GM18526 (cell line): ENCODE data around the gene KCTD17.

Source experiments
- POLR2A ChIP-seq: IDR thresholded peaks from 3 replicates; pipeline ENCODE4 v1.6.1; 2011; ENCODE audit not compliant: insufficient read length; ENCODE audit errors: extremely low read depth

KCTD17 gene

DNA sequence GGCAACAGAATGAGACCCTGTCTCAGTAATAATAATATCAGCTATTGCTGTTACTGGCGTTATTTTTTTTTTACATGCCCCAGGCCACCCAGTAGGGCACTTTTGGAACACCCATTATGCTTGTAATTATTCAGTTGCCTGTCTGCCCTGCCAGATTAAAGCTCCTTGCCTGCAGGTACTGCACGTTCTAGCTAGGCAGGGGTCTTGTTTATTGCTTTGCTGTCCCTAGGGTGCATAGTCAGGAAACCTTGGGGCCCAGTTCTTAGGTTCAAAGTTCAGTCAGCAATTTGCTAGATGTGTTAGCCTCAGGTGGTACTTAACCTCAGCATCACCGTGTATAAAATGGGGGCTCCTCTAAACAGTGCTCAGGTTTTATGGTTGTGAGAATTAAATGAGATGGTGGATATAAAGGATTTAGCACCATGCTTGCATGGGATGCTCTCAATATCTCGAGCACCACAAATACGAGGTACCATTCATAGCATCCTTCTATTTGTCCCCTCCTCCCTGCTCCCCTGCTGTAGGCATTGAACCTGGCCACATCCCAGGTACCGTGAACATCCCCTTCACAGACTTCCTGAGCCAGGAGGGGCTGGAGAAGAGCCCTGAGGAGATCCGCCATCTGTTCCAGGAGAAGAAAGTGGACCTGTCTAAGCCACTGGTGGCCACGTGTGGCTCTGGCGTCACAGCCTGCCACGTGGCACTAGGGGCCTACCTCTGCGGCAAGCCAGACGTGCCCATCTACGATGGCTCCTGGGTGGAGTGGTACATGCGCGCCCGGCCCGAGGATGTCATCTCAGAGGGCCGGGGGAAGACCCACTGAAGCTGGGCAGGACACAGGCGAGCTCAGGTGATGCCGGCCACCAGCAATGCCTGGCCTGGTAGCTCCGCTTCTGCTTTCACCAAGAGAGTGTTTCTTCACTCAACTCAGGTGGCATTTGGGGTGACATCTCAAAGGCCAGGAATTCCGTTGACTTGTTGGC is 22.6 kb upstream of the KCTD17 start:
- no peak for TF ChIP-seq POLR2A

DNA sequence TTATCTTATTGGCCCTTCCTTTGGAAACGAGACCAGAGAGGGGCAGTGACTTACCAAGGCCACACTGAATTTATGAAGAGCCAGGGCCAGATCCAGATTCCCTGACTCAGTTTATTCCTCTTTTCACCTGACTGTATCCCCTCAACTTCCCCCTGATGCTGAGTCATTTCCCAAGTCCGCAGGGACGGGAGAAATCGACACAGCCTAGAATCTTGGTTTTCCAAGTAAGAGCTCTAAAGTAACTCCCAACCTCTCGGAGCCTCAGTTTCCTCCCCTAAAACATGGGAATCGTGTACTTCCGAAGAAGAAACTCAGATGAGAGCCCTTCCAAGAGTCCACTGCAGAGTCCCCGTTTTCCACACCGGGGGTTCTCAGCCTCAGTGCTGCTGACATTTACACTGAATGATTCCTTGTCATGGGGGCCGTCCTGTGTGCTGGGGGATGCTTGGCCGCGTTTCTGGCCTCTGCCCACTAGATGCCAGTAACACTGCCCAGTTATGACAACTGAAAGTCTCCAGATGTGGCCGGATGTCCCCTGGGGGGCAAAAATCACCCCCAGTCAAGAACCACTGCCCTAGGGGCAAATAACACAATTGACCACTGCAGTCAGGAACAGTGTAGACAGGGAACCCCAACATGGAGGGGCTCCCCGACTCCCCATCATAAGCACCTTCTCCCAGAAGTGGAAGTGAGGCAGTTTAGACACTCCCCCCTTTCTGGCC is 20.8 kb upstream of the KCTD17 start:
- TF ChIP-seq POLR2A = no peak

DNA sequence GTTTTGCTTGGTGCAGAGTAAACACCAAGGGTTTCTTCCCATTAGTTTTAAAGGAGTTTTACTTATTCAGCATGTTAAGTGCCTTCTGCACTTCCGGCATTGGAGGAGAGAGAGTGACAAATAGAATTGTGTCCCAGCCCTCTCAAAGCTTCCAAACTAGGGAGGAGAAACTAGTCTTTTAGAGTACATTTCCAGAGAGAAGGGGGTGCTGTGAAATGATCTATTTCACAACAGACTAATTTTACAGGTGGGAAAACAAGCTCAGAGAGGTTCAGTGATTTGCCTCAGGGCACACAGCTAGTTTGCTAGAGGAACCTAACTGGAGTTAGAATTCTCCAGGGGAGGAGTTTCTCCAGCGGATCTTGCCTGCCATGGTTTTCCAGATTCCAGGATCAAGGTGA is 19.4 kb upstream of the KCTD17 start:
- no peak for TF ChIP-seq POLR2A

DNA sequence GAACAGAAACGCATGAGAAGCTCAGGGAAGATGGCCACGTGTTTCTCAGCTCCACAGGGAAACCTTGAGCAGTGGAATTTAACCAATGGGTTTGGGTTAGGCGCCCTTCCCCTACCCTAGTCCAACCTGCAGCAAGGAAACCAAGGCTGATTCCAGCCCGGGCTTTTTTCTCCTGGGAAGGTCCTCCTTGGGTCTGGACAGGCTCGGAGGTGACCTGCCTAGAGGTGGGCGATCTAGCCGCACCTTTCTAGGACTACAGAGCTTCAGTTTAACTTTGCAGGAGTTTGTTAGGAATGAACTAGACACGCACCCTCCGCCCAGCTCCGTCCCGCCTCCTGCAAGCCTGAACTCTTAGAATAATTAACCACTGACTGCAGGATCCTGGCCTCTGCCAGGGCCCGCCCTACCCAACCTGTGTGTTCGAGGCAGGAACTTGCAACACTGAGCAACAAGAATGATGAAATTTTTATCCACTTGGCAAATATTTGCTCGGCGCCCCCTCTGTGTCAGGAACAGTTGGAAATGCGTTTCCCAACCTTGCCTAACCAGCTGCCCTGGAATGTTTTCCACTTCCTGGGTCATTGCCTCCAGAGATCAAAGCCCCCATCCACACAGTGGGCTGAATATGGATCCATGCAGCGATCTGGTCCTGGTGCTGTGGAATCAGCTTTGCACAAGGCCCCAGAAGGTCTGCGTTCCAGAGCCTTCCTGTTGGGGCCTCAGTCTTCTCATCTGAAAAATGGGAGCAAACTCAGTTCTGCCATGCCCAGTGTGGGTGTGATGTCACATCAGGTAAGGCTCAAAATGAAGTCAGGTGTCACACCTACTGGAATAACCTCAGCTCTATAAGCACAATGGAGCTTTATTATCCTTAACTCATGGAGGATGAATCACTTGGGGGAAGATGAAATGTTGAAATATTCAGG is 18.7 kb upstream of the KCTD17 start:
- TF ChIP-seq POLR2A = no peak

DNA sequence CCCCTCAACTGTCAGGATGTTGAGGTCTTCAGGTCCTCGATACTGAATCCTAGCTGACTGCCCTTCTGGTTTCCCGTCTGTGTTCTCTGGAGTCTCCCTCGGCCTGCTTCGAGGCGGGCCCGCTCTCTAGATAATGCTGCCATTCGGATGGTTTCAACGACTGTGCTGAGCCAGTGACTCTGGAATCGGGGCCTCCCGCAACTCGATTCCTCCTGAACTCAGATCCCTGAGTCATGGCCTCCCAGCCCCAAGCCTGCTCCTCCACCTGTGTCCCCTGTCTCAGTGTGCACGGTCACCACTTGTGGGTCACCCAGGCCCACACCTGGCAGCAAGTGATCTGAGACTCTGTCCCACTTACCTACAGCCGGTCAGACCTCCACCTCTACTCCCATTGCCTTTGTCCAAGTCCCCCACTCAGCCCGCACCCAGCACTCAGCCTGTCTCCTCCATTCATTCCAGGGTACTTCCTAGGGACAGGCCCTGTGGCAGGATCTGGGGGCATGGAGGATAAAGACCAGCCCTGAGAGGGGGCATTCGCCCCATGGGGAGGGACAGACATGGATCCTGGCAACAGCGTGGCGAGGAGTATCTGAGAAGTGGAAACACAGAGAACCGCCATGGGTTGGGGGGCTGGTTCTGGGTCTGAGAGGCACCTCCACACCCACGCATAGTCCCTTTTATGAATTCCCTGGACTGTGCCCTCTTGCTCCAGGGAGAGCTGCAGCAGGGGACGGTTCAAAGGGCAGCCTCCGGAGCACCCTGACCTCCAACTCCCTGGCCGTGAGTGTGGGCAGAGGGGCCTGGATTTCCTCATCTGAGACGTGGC is 17.7 kb upstream of the KCTD17 start:
- TF ChIP-seq POLR2A = no peak

DNA sequence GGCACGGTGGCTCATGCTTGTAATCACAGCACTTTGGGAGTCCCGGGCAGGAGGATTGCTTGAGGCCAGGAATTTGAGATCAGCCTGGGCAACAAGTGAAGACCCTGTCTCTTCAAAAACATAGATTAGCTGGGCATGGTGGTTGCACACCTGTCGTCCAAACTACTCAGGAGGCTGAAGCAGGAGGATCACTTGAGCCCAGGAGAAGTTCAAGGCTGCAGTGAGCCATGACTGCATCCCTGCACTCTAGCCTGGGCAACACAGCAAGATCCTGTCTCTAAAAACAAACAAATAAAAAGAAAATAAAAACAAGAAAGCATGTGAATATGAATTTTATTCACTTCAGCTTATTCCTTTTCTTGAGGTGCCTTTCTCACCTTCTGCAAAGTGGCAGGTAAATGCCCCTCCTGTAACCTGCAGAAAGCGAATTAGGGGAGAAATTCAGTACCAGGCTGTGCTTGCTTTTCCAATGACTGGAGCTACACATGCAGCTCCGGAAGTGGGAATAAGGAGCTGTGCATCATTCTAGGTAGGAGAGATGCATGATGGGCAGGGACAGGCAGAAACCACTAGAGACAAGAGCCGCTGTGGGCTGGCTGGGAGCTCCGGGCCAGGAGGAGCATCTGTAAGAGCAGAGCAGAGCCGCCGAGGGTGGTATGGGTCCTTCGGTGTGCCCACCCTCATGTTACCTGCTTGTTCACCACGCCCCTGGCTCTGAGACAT is 14.7 kb upstream of the KCTD17 start:
- no peak for TF ChIP-seq POLR2A

DNA sequence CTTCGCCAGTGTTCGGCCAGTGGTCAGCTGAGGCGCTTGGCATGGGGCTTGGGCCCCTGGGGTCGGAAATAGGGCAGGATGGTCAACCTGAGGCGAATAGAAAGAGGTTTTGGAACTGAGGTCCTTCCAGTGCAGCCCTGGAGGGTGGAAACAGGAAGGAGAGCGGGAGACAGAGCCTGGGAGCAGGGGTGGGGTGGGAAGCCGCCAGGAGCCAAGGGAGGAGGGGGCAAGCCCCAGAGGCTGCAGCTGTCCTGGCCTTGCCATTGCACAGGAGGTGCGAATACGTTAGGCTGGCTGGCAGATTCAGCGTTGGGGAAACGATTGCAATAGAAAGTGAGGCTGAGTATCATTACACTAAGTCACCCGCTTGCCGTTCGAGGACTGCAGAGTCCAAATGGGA is 13.9 kb upstream of the KCTD17 start:
- TF ChIP-seq POLR2A = no peak

DNA sequence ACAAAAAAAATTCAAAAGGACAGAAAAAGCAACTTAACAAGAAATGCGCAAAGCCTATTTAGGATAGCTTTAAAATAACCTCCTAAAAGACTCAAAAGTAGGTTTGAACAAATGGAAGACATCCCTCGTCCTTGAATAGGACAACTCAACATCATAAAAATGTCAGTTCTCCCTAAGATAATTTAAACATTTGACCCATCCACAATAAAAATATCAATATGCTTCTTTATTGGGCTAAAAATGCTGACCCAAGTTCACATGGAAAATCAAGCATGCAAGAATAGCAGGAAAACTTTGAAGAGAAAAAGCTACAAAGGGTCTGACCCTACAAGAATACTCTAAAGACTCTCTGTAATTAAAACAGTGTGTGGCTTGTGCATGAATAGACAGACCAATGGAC is 12.1 kb upstream of the KCTD17 start:
- no peak for TF ChIP-seq POLR2A

DNA sequence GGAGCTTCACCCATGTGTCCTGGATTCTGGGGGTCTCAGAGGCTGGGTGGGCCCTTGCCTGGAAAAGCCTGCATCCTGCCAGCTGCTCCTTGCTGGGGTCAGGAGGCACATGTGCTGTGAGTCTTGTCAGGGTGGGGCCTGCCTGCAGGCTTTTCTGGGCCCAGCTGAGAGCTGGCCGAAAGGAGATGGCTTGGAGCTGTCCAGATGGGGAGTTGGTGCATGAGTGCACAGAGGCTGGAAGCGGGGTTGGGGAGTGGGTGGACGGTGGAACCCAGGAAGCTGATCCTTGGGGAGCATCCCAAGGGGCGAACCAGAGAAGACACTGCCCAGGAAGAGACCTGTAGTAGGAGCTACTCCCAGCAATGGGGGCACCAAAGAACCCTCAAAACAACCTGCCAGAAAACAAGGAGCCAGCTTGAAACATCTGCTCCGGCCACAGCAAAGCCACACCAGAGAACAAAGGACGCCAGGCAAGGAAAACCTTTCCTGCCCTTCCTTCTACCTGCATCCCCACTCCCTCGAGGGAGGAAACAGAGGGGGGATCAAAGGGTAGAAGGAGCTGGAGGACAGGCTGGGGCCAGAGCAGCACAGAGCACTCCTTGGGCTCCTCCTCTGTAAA is 8.2 kb upstream of the KCTD17 start:
- no peak for TF ChIP-seq POLR2A

DNA sequence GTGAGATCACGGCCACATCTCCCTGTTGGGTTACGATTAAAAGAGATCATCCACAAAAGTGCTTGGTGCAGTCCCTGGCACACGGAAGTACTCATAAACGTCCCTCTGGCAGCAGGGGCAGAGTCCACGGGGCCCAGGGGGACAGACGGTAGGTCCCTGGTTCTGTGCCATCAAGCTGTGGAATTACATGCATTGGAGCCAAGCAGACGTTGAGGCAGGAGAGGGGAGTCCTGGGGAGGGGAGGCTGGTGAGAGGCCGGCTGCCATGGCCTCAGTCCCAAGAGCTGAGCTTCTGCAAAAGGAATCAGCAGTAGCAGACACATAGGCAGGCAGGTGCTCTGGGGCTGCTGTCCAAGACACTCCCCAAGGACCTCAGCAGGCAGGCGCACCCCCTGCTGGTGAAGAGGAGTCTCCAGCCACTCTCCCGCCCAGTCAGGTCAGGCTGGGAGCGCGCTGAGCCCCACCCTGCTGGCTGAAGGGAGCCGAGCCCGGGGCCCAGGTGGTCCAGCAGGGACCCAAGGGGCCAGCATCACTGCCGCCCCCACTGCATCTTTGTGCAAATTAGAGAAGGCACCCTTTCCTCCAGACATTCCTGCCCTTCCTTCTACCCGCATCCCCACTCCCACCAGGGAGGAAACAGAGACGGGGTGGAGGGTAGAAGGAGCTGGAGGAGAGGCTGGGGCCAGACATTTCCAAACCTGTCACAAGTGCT is 7.6 kb upstream of the KCTD17 start:
- no peak for TF ChIP-seq POLR2A

DNA sequence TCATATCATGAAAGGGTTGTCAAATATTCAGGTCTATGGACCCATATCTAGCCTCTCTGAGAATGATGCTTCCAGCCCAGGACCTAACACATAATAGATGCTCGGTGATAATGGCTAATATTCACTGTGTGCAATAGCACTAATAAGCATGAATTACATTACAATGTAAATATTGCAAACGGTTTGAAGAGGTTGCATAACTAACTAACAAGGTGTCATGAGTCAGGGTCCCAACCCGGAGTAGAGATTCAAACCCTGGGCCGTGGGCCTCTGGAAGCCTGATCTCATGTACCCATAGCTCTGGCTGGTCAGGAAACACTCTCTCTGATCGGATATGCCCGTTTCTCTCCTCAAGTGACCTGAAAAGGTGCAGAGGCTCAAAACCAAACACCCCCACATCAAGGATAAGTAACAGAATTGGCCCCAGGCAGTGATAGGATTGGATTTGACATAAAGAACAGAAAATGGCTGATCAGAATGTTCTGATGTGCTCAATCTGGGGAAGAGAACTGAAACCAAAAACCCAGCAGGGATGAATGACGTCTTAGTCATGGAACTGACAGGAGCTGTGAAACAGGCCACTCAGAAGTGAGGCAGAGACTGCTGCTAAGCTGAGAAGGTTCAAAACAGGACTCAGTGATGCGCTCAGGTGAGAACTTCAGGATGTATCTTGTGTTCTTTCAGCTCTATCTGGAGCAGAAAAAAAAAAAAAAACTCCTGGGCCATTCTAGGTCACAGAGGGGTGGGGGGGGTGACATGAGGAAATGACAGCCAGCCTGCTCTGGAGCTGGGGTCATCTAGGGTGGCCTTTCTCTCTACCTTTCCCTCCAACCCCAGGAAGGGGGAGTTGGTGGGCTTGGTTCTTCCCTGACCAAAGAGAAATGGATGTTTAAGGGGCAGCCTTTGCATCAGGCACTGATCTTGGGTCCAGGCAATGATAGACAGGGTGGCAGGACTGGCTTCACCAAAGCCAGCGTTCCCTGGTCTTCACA is 6.6 kb upstream of the KCTD17 start:
- TF ChIP-seq POLR2A = no peak

DNA sequence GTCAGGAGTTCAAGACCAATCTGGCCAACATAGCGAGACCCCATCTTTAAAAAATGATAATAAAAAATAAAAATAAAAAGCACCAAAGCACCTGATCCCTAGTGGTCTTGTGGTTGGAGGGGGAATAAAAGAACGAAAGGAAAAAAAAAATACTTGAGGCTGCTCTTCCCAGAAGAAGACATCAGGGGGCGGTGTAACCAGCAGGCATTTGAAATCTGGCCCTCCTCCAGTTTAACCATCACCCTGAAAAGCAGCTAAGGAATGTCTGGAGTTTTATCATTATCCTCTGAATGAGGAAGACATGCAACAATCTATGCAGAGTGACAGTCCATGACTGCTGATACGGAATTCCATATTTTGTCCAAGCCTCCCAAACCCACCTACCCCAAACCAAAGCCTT is 5.6 kb upstream of the KCTD17 start:
- TF ChIP-seq POLR2A = no peak

DNA sequence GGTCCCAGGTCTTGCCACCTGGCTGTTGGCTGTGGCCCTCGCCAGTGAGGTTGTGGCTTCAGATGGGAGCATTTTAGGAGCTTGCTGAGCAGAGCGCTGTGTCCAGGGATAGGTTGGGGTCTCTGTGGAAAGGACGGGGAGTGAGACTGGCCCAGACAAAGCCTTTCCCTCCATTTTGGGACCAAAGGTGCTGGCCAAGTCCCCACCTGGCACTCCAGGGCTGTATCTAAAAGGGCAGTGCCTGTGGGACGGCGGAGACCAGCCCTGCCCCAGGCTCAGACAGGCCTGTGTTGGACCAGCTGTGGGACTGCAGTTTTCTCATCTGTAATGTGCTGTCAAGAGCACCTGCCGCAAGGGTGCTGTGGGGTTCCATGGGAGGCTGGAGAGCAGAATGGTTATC is 5.0 kb upstream of the KCTD17 start:
- no peak for TF ChIP-seq POLR2A
